A673 (cell line): ENCODE data around the gene FAM50B. TPM values are rescaled to one million over a fixed set of nuclear protein-coding genes. Genes with fewer than 3 reads are reported as not detected.

Experiments used
- BruUV-seq: library from RNA; stranded (reverse); fragments of 400-500 nt; replicated peaks from 2 replicates; lab custom pipeline; 2021; lab: Mats Ljungman, UMichigan
- CTCF ChIA-PET: fragments of 300-600 bp; sonication (Branson Sonifier 250); formaldehyde crosslinking; loops from one replicate; lab custom pipeline; 2022; ENCODE audit warnings: antibody characterized with exemption; lab: Charles Lee
- POLR2A ChIA-PET: fragments of 300-600 bp; sonication (Branson Sonifier 250); formaldehyde crosslinking; loops from one replicate; lab custom pipeline; 2022; ENCODE audit warnings: antibody characterized with exemption; ENCODE audit not compliant: low non-redundant PET; lab: Charles Lee
- DNase-seq: peaks from one replicate; pipeline ENCODE4 v3.0.0-alpha.2; 2015; ENCODE audit warnings: low spot score
- H3K27ac ChIP-seq: fragments of 200-600 bp; sonication (generic); 2 replicates; pipeline ENCODE4 v1.5.1; 2016; ENCODE audit warnings: mixed run types, low read depth, mild to moderate bottlenecking, mixed read lengths, antibody characterized with exemption, low read length; ENCODE audit not compliant: poor library complexity, severe bottlenecking
- H3K27me3 ChIP-seq: fragments of 200-600 bp; sonication (generic); replicated peaks from 2 replicates; pipeline ENCODE4 v1.6.1; 2017; ENCODE audit warnings: mixed run types, low read depth, mild to moderate bottlenecking, mixed read lengths, antibody characterized with exemption, low read length; ENCODE audit not compliant: insufficient read depth, poor library complexity
- H3K36me3 ChIP-seq: fragments of 200-600 bp; sonication (generic); 2 replicates; pipeline ENCODE4 v1.6.1; 2016; ENCODE audit warnings: mixed run types, mild to moderate bottlenecking, mixed read lengths, antibody characterized with exemption, low read length; ENCODE audit not compliant: insufficient read depth, poor library complexity, severe bottlenecking
- H3K4me1 ChIP-seq: fragments of 200-600 bp; sonication (generic); 2 replicates; pipeline ENCODE4 v1.6.1; 2017; ENCODE audit warnings: mixed run types, mild to moderate bottlenecking, mixed read lengths, antibody characterized with exemption, low read length; ENCODE audit not compliant: insufficient read depth, poor library complexity, severe bottlenecking
- H3K4me3 ChIP-seq: fragments of 200-600 bp; sonication (generic); 2 replicates; pipeline ENCODE4 v1.5.1; 2016; ENCODE audit warnings: low read depth, mixed run types, mild to moderate bottlenecking, mixed read lengths, low read length; ENCODE audit not compliant: poor library complexity, severe bottlenecking
- H3K9me3 ChIP-seq: fragments of 200-600 bp; sonication (generic); 2 replicates; pipeline ENCODE4 v1.6.1; 2016; ENCODE audit warnings: mixed run types, low read depth, mild to moderate bottlenecking, mixed read lengths, antibody characterized with exemption, low read length; ENCODE audit not compliant: poor library complexity, severe bottlenecking
- EZH2 ChIP-seq: fragments of 200-600 bp; sonication (generic); IDR thresholded peaks from 2 replicates; pipeline ENCODE4 v1.6.1; 2017; ENCODE audit warnings: borderline replicate concordance, low read depth, mild to moderate bottlenecking, mixed read lengths, antibody characterized with exemption, low read length; ENCODE audit not compliant: poor library complexity, severe bottlenecking
- intact Hi-C: fragments of 100-400 bp; cut with micrococcal nuclease; formaldehyde crosslinking; loops from one replicate; pipeline ENCODE4 v1.10.0; 2022; ENCODE audit not compliant: unreplicated experiment
- total RNA-seq: library from RNA; stranded (reverse); gene quantifications from 2 replicates; pipeline ENCODE4 v1.2.3, GENCODE V29; 2021
- TF ChIP-seq, protein P1 (sequence below): fragments of 300-800, 200-600 bp; sonication (generic); conservative IDR thresholded peaks from 2 replicates; pipeline ENCODE4 v1.5.1; 2017; ENCODE audit warnings: low read depth, mild to moderate bottlenecking, antibody characterized with exemption, low read length, moderate library complexity, mixed read lengths

FAM50B gene
- total RNA-seq, 1 experiment from 2014 or later = 10.1 TPM

DNA sequence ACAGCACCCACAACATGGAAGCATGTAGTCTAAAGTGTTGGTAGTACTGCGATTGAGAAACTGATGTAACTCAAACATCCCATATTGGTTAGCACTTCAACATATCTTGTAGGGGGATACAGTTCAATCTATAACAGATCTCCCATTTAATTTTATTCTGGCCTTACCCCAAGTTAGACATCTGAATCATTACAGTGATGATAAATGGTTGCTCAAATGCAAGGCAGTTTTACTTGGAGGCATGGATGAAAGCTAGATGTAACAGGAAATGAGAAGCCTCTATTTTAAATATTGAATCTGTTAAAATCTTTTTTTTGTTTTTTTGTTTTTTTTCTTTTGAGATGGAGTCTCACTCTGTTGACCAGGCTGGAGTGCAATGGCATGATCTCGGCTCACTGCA is 44.2 kb upstream of the FAM50B start:
- Histone ChIP-seq H3K4me3 (no peak overlapping the region), H3K4me1 (peaks cover 8% of the 10 kb centered on the region), H3K27me3 (no peaks in the 10 kb centered on the region), H3K27ac (no peak overlapping the region), H3K9me3 (no peaks in the 10 kb centered on the region), H3K36me3 (no peaks in the 10 kb centered on the region)
- no peak for DNase-seq
- ChIA-PET POLR2A (no interaction called here), CTCF (interaction anchor here (0.7 kb wide), 1 partner anchor 811 kb away, joined by 4 read pairs; no protein-coding TSS in a partner anchor)
- no TSS peak for BruUV-seq
- intact Hi-C loops = no loop called here
- TF ChIP-seq, protein P1, sequence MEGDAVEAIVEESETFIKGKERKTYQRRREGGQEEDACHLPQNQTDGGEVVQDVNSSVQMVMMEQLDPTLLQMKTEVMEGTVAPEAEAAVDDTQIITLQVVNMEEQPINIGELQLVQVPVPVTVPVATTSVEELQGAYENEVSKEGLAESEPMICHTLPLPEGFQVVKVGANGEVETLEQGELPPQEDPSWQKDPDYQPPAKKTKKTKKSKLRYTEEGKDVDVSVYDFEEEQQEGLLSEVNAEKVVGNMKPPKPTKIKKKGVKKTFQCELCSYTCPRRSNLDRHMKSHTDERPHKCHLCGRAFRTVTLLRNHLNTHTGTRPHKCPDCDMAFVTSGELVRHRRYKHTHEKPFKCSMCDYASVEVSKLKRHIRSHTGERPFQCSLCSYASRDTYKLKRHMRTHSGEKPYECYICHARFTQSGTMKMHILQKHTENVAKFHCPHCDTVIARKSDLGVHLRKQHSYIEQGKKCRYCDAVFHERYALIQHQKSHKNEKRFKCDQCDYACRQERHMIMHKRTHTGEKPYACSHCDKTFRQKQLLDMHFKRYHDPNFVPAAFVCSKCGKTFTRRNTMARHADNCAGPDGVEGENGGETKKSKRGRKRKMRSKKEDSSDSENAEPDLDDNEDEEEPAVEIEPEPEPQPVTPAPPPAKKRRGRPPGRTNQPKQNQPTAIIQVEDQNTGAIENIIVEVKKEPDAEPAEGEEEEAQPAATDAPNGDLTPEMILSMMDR = no peak
- no peak for TF ChIP-seq EZH2

GRCh38 chr6:3805448-3806123 is 43.6 kb upstream of the FAM50B start:
- CTCF ChIA-PET = no interaction called here

DNA sequence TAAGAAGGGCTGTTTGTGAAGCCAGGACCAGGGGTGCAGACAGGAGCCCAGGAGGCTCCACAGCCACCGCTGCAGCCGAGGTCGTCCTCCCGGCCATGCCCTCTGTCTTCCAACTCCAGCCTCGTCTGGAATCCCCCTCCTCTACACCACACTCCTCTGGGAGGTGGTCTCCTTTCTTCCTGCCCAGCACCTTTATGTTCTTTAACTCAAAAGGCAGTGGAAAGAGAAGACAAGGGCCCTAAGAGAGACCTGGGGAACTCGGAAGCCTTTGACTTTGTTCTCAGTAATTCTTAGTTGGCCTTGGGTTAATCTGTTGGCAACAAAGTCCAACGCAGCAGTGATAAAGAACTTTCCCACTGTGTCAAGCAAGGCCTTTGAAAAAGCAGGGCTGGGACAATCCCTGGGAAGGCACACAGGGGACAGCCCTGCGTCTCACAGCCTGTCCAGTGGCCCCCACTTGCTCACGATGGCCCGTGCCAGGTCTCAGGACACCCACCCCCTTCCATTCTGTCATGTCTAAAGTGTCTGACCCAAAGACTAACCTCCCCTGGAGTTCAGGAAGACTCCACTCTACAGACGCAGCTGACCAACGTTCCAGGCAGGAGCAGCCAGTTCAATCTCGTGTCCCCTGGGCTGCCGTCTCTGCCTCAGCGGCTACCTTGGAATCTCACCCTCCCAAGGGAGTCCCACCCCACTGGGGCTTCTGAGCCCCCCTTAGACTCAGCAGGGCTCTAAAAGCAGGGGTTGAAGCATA is 42.8 kb upstream of the FAM50B start:
- intact Hi-C loops = no loop called here
- TF ChIP-seq, protein P1 = no peak
- TF ChIP-seq EZH2 = no peak
- CTCF ChIA-PET = no interaction called here
- no peaks in the 10 kb centered on the region for H3K9me3 ChIP-seq
- H3K36me3 ChIP-seq = no peaks in the 10 kb centered on the region
- no TSS peak for BruUV-seq
- H3K4me1 ChIP-seq = peaks cover 8% of the 10 kb centered on the region
- H3K27me3 ChIP-seq = no peaks in the 10 kb centered on the region
- POLR2A ChIA-PET = no interaction called here
- no peak overlapping the region for H3K4me3 ChIP-seq
- H3K27ac ChIP-seq = no peak overlapping the region
- no peak for DNase-seq

More at GRCh38 chr6:3805448-3806123, 43.6 kb upstream of the FAM50B start:
- no peak overlapping the region for H3K27ac ChIP-seq
- intact Hi-C loops = no loop called here
- POLR2A ChIA-PET = no interaction called here
- H3K36me3 ChIP-seq = no peaks in the 10 kb centered on the region
- TF ChIP-seq, protein P1 = no peak
- TF ChIP-seq EZH2 = no peak
- H3K4me3 ChIP-seq = no peak overlapping the region
- H3K27me3 ChIP-seq = no peaks in the 10 kb centered on the region
- DNase-seq = peak; percentile 48
- peaks cover 8% of the 10 kb centered on the region for H3K4me1 ChIP-seq
- no TSS peak for BruUV-seq
- H3K9me3 ChIP-seq = no peaks in the 10 kb centered on the region
